Measurements from ENCODE around the gene PRRC2A.

DNA sequence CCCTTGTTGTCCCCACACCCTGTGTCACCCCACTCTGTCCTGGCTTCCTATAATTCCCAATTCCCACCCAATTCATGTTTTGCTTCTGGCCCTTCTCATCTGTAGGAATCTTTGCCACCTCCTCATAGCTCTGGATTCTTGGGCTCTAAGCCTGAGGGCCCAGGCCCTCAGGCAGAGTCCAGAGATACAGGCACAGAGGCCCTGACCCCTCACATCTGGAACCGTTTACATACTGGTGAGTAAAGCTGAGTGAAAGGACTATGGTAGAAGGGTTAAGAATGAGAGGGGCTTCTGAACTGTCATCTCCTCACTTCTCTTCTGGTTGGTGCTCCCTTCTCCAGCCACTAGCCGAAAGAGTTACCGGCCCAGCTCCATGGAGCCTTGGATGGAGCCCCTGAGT is 13.6 kb downstream of the PRRC2A start:
- TF ChIP-seq, protein P1, sequence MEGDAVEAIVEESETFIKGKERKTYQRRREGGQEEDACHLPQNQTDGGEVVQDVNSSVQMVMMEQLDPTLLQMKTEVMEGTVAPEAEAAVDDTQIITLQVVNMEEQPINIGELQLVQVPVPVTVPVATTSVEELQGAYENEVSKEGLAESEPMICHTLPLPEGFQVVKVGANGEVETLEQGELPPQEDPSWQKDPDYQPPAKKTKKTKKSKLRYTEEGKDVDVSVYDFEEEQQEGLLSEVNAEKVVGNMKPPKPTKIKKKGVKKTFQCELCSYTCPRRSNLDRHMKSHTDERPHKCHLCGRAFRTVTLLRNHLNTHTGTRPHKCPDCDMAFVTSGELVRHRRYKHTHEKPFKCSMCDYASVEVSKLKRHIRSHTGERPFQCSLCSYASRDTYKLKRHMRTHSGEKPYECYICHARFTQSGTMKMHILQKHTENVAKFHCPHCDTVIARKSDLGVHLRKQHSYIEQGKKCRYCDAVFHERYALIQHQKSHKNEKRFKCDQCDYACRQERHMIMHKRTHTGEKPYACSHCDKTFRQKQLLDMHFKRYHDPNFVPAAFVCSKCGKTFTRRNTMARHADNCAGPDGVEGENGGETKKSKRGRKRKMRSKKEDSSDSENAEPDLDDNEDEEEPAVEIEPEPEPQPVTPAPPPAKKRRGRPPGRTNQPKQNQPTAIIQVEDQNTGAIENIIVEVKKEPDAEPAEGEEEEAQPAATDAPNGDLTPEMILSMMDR (IDR thresholded peaks at IDR 0.05) = no peak
- TF ChIP-seq POLR2A (IDR thresholded peaks at IDR 0.05) = no peak
